Right renal cortex interstitium (tissue), 3 donors: ENCODE results near the gene SNAP29. TPM values are rescaled to one million over a fixed set of nuclear protein-coding genes. Genes with fewer than 3 reads are reported as not detected.

Experiments used
- DNase-seq, 3 donors: peaks; one replicate each; pipeline ENCODE4 v3.0.0-alpha.2; 2013; ENCODE audit warnings: low read depth in 3 of 3, low spot score in 2 of 3
- polyA plus RNA-seq, 3 donors: library from polyadenylated mRNA; unstranded; fragments of 120-200 nt; gene quantifications; one replicate each; pipeline ENCODE4 v1.2.1, GENCODE V29; 2013; ENCODE audit not compliant: insufficient read length in 3 of 3

The SNAP29 gene
- polyA plus RNA-seq, 3 donors = 34.0 to 34.9 (median 34.6) TPM

GRCh38 chr22:20865331-20865730 is 6.5 kb downstream of the SNAP29 start:
- no peak for DNase-seq

GRCh38 chr22:20865875-20866445 is 7.2 kb downstream of the SNAP29 start:
- no peak for DNase-seq

- DNase-seq = no peak
Observed at GRCh38 chr22:20866736-20867135, 7.9 kb downstream of the SNAP29 start.

- DNase-seq = no peak
Observed at GRCh38 chr22:20867179-20868024, 8.6 kb downstream of the SNAP29 start.

- no peak for DNase-seq
Observed at GRCh38 chr22:20868025-20868962, 9.5 kb downstream of the SNAP29 start.

GRCh38 chr22:20869234-20869633 is 10.4 kb downstream of the SNAP29 start:
- DNase-seq = no peak

- DNase-seq = no peak
Observed at GRCh38 chr22:20873214-20873613, 14.4 kb downstream of the SNAP29 start.

GRCh38 chr22:20875296-20875695 is 16.5 kb downstream of the SNAP29 start:
- no peak for DNase-seq

- DNase-seq = no peak
Observed at GRCh38 chr22:20877715-20878114, 18.9 kb downstream of the SNAP29 start.

- DNase-seq = no peak
Observed at GRCh38 chr22:20881231-20881630, 22.4 kb downstream of the SNAP29 start.

- no peak for DNase-seq
Observed at GRCh38 chr22:20881869-20882815, 23.3 kb downstream of the SNAP29 start.

GRCh38 chr22:20882855-20883254 is 24.0 kb downstream of the SNAP29 start:
- no peak for DNase-seq

- no peak for DNase-seq
Observed at GRCh38 chr22:20884454-20884853, 25.6 kb downstream of the SNAP29 start.

- no peak for DNase-seq
Observed at GRCh38 chr22:20885017-20885556, 26.3 kb downstream of the SNAP29 start.

- peak in 2 of 3 donors; percentile 36 to 51 for DNase-seq
Observed at GRCh38 chr22:20885557-20886323, 26.9 kb downstream of the SNAP29 start.

GRCh38 chr22:20887375-20887774 is 28.6 kb downstream of the SNAP29 start:
- no peak for DNase-seq

GRCh38 chr22:20889025-20889704 is 30.4 kb downstream of the SNAP29 start:
- no peak for DNase-seq

GRCh38 chr22:20889904-20890540 is 31.2 kb downstream of the SNAP29 start:
- DNase-seq = no peak
